Left ventricle myocardium superior (tissue), 1 donor: ENCODE data around the gene EIF4E1B. TPM values are rescaled to one million over a fixed set of nuclear protein-coding genes. Genes with fewer than 3 reads are reported as not detected.

Source experiments
- ATAC-seq: fragments of 200-7000 bp; cut with Tn5 transposase; one replicate; pipeline ENCODE4 v1.9.1; 2020; ENCODE audit warnings: mild to moderate bottlenecking, moderate library complexity
- DNase-seq: peaks from one replicate; pipeline ENCODE4 v3.0.0-alpha.2; 2020
- intact Hi-C: fragments of 100-400 bp; cut with micrococcal nuclease; formaldehyde crosslinking; loops from one replicate; pipeline ENCODE4 v1.11.0; 2022
- microRNA-seq: library from miRNA; unstranded; fragments of <30 nt; microRNA quantifications from one replicate; pipeline ENCODE4 v1.2.0, GENCODE V29; 2020; ENCODE audit warnings: borderline number of aligned reads
- total RNA-seq: library from RNA; stranded (reverse); fragmentation: NEBNext Ultra II Directional; extraction: Animal tissue kit (Norgen Biotek cat#: 25700); gene quantifications from one replicate; pipeline ENCODE4 v1.2.1, GENCODE V29; 2021
- donor health status: DM: no; HTN: yes; CAD: no; lungs with severe emphysema.

Gene EIF4E1B
- total RNA-seq, 1 donor from 2014 or later: not detected

DNA sequence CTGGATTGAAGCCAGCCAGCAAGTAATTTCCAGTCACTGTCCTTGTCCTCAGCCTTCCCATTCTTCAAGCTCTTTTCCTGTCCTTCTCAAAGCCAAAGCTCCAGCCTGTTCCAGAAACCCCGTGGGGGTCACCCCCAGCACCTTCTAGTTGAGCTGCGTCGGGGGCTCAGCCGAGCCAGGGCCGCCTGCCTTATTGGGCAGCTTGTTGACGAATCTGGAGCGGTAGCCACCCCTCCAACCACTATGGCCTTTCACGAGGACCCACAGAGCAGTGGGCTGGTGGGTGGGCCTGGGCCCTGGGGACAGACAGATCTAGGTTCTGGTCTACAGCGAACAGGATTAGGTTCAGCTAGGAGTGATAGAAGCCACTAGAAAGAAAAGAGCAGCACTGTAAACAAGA is 64.2 kb downstream of the EIF4E1B start:
- intact Hi-C loops: no loop called here
- no peak for DNase-seq
- no peak for ATAC-seq

DNA sequence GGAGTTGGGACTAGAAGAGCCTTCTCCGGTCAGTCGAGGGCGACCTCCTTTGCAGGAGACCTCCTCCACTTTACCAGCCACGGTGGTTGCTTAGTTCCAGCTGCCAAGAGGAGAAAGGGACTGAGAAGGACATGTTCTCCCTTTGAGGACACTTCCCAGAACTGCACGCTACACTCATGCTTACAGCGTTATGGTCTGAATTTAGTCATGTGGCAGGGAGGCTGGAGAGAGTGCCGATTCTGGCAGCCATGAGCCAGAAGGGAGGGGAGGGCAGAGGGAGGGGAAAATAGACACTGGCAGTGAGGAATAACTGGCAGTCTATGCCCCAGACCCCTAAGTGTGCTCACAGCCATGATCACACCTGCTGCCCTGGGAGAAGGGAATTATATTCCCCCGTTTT is 64.6 kb downstream of the EIF4E1B start:
- DNase-seq: no peak
- intact Hi-C loops: no loop called here
- ATAC-seq: peak; percentile 91

Small RNAs within 50 kb of the gene (microRNA-seq; reads per million reads assigned to microRNA genes)
- not detected for gene MIR4281

Other genes starting within 250 kb of the EIF4E1B start
- gene NOP16, start 242.1 kb upstream of the EIF4E1B start, total RNA-seq: 19.0 TPM
- 222 TPM for gene HIGD2A, start 241.9 kb upstream of the EIF4E1B start, total RNA-seq
- 223 TPM for gene CLTB, start 214.1 kb upstream of the EIF4E1B start, total RNA-seq
- gene FAF2, start 182.3 kb upstream of the EIF4E1B start, total RNA-seq: 16.2 TPM
- 32.4 TPM for gene RNF44, start 93.3 kb upstream of the EIF4E1B start, total RNA-seq
- gene CDHR2, start 81.3 kb upstream of the EIF4E1B start, total RNA-seq: 0.20 TPM
- gene GPRIN1, start 20.5 kb upstream of the EIF4E1B start, total RNA-seq: 0.50 TPM
- gene SNCB, start 141 bp upstream of the EIF4E1B start, total RNA-seq: not detected
- gene TSPAN17, start 16.8 kb downstream of the EIF4E1B start, total RNA-seq: 31.7 TPM
- gene UNC5A, start 179.9 kb downstream of the EIF4E1B start, total RNA-seq: 0.22 TPM